SJCRH30 (cell line): ENCODE measurements around the gene GET3. TPM values are rescaled to one million over a fixed set of nuclear protein-coding genes. Genes with fewer than 3 reads are reported as not detected.

ENCODE experiments used
- DNase-seq, 2 experiments: peaks; one replicate each; pipeline ENCODE4 v3.0.0-alpha.2; 2015 to 2020
- H3K27ac ChIP-seq: fragments of 250-450 bp; sonication (Bioruptor Pico); 2 replicates; pipeline ENCODE4 v1.5.1; 2020; ENCODE audit warnings: mild to moderate bottlenecking, moderate library complexity
- H3K27me3 ChIP-seq: fragments of 250-450 bp; sonication (Bioruptor Pico); 2 replicates; pipeline ENCODE4 v1.5.1; 2020; ENCODE audit warnings: mild to moderate bottlenecking, moderate library complexity
- H3K36me3 ChIP-seq: fragments of 250-450 bp; sonication (Bioruptor Pico); 2 replicates; pipeline ENCODE4 v1.5.1; 2020; ENCODE audit warnings: mild to moderate bottlenecking, moderate library complexity
- H3K4me1 ChIP-seq: fragments of 250-450 bp; sonication (Bioruptor Pico); 2 replicates; pipeline ENCODE4 v1.5.1; 2020; ENCODE audit warnings: mild to moderate bottlenecking, moderate library complexity
- H3K4me3 ChIP-seq: fragments of 250-450 bp; sonication (Bioruptor Pico); 2 replicates; pipeline ENCODE4 v1.5.1; 2020; ENCODE audit warnings: mild to moderate bottlenecking, moderate library complexity
- H3K9me3 ChIP-seq: fragments of 250-450 bp; sonication (Bioruptor Pico); replicated peaks from 2 replicates; pipeline ENCODE4 v1.5.1; 2020; ENCODE audit warnings: mild to moderate bottlenecking, moderate library complexity
- total RNA-seq: library from RNA; depleted of rRNA; stranded (reverse); fragments of >200 nt; shearing (Covaris generic); gene quantifications from 2 replicates; pipeline ENCODE4 v1.2.3, GENCODE V29; 2014

GET3 gene
- total RNA-seq, 1 experiment from 2014 or later = 79.5 TPM

GRCh38 chr19:12786141-12786870 is 49.0 kb downstream of the GET3 start:
- DNase-seq = no peak
- H3K9me3 ChIP-seq = no peaks in the 10 kb centered on the region
- H3K27me3 ChIP-seq = no peaks in the 10 kb centered on the region
- H3K36me3 ChIP-seq = no peaks in the 10 kb centered on the region
- peaks cover 52% of the 10 kb centered on the region for H3K4me1 ChIP-seq
- H3K27ac ChIP-seq = no peak overlapping the region
- no peak overlapping the region for H3K4me3 ChIP-seq

GRCh38 chr19:12786952-12787351 is 49.7 kb downstream of the GET3 start:
- Histone ChIP-seq H3K9me3 (no peaks in the 10 kb centered on the region), H3K4me1 (peaks cover 52% of the 10 kb centered on the region), H3K27me3 (no peaks in the 10 kb centered on the region), H3K4me3 (no peak overlapping the region), H3K27ac (no peak overlapping the region), H3K36me3 (no peaks in the 10 kb centered on the region)
- DNase-seq = no peak

GRCh38 chr19:12787458-12787857 is 50.2 kb downstream of the GET3 start:
- DNase-seq = no peak
- Histone ChIP-seq H3K9me3 (no peaks in the 10 kb centered on the region), H3K27ac (no peak overlapping the region), H3K36me3 (no peaks in the 10 kb centered on the region), H3K4me3 (no peak overlapping the region), H3K4me1 (peaks cover 52% of the 10 kb centered on the region), H3K27me3 (no peaks in the 10 kb centered on the region)

- peaks cover 52% of the 10 kb centered on the region for H3K4me1 ChIP-seq
- peak overlapping the region; percentile 80 for H3K4me3 ChIP-seq
- H3K27me3 ChIP-seq = no peaks in the 10 kb centered on the region
- DNase-seq = no peak
- H3K36me3 ChIP-seq = no peaks in the 10 kb centered on the region
- H3K9me3 ChIP-seq = no peaks in the 10 kb centered on the region
- H3K27ac ChIP-seq = peak overlapping the region; percentile 70
These were observed 50.9 kb downstream of the GET3 start for GRCh38 chr19:12788042-12788681.

GRCh38 chr19:12788682-12789097 is 51.4 kb downstream of the GET3 start:
- peaks cover 48% of the 10 kb centered on the region for H3K4me1 ChIP-seq
- H3K27ac ChIP-seq = peak overlapping the region; percentile 70
- H3K27me3 ChIP-seq = no peaks in the 10 kb centered on the region
- H3K9me3 ChIP-seq = no peaks in the 10 kb centered on the region
- H3K36me3 ChIP-seq = no peaks in the 10 kb centered on the region
- DNase-seq = peak; percentile 93 to 94
- peak overlapping the region; percentile 80 for H3K4me3 ChIP-seq

- Histone ChIP-seq H3K4me3 (peak overlapping the region; percentile 80), H3K36me3 (no peaks in the 10 kb centered on the region), H3K27me3 (no peaks in the 10 kb centered on the region), H3K4me1 (peaks cover 42% of the 10 kb centered on the region), H3K27ac (peak overlapping the region; percentile 70), H3K9me3 (no peaks in the 10 kb centered on the region)
- peak; percentile 66 to 69 for DNase-seq
These were observed 52.0 kb downstream of the GET3 start for GRCh38 chr19:12789098-12789903.

- Histone ChIP-seq H3K36me3 (no peaks in the 10 kb centered on the region), H3K27ac (peak overlapping the region; percentile 20), H3K4me1 (peaks cover 34% of the 10 kb centered on the region), H3K27me3 (no peaks in the 10 kb centered on the region), H3K9me3 (no peaks in the 10 kb centered on the region), H3K4me3 (peak overlapping the region; percentile 80)
- peak; percentile 99 for DNase-seq
These were observed 52.8 kb downstream of the GET3 start for GRCh38 chr19:12789904-12790619.

GRCh38 chr19:12790628-12791344 is 53.5 kb downstream of the GET3 start:
- DNase-seq = peak in 1 of 2 experiments; percentile 36
- H3K9me3 ChIP-seq = no peaks in the 10 kb centered on the region
- H3K4me1 ChIP-seq = peaks cover 27% of the 10 kb centered on the region
- H3K36me3 ChIP-seq = no peaks in the 10 kb centered on the region
- no peak overlapping the region; the same call in 1 of the 2 replicates for H3K27ac ChIP-seq
- H3K27me3 ChIP-seq = no peaks in the 10 kb centered on the region
- H3K4me3 ChIP-seq = peak overlapping the region; percentile 80

GRCh38 chr19:12791345-12792050 is 54.2 kb downstream of the GET3 start, which contains the start of gene JUNB:
TSS of gene JUNB (plus strand) at chr19:12791486. CDS start at chr19:12791772, 286 bp downstream.
- H3K4me1 ChIP-seq = peaks cover 24% of the 10 kb centered on the region
- peak within 1 kb of the TSS; percentile 20 for H3K27ac ChIP-seq
- no peaks in the 10 kb centered on the region for H3K27me3 ChIP-seq
- H3K4me3 ChIP-seq = peak within 1 kb of the TSS; percentile 80
- peak; percentile 98 to 99 for DNase-seq
- no peaks in the 10 kb centered on the region for H3K36me3 ChIP-seq
- H3K9me3 ChIP-seq = no peaks in the 10 kb centered on the region

- peak; percentile 83 to 85 for DNase-seq
- Histone ChIP-seq H3K27me3 (no peaks in the 10 kb centered on the region), H3K27ac (peak overlapping the region; percentile 18; the same call in 1 of the 2 replicates), H3K4me1 (peaks cover 24% of the 10 kb centered on the region), H3K9me3 (no peaks in the 10 kb centered on the region), H3K4me3 (peak overlapping the region; percentile 80), H3K36me3 (no peaks in the 10 kb centered on the region)
These were observed 55.0 kb downstream of the GET3 start for GRCh38 chr19:12792051-12792852.

- H3K4me1 ChIP-seq = peaks cover 23% of the 10 kb centered on the region
These were observed 55.6 kb downstream of the GET3 start for GRCh38 chr19:12792853-12793289.

GRCh38 chr19:12793290-12794195 is 56.2 kb downstream of the GET3 start:
- H3K9me3 ChIP-seq = no peaks in the 10 kb centered on the region
- H3K27ac ChIP-seq = peak overlapping the region; percentile 60
- H3K36me3 ChIP-seq = no peaks in the 10 kb centered on the region
- DNase-seq = peak; percentile 93 to 98
- no peaks in the 10 kb centered on the region for H3K27me3 ChIP-seq
- H3K4me3 ChIP-seq = peak overlapping the region; percentile 80
- peaks cover 16% of the 10 kb centered on the region for H3K4me1 ChIP-seq

More at GRCh38 chr19:12792853-12793289, 55.6 kb downstream of the GET3 start:
- Histone ChIP-seq H3K36me3 (no peaks in the 10 kb centered on the region), H3K27me3 (no peaks in the 10 kb centered on the region), H3K9me3 (no peaks in the 10 kb centered on the region), H3K4me3 (peak overlapping the region; percentile 80), H3K27ac (peak overlapping the region; percentile 18; the same call in 1 of the 2 replicates)
- DNase-seq = no peak
